ENCODE data around the gene ZNF488.

ZNF488 gene

GRCh38 chr10:47329855-47330254 is 54.2 kb downstream of the ZNF488 start:
- TF ChIP-seq CTCF (IDR thresholded peaks at IDR 0.05; ENCODE audit: control insufficient read depth, insufficient read depth, low read depth, low read length, missing control alignments), result no peak
- H3K4me3 ChIP-seq (ENCODE audit: control insufficient read depth, low read depth, low read length), result no peak overlapping the region
- no peak for DNase-seq (ENCODE audit: low read depth)

- DNase-seq (ENCODE audit: low read depth), result no peak
- H3K4me3 ChIP-seq (ENCODE audit: control insufficient read depth, low read depth, low read length), result no peak overlapping the region
- no peak for TF ChIP-seq CTCF (IDR thresholded peaks at IDR 0.05; ENCODE audit: control insufficient read depth, insufficient read depth, low read depth, low read length, missing control alignments)
Observed at GRCh38 chr10:47326927-47327330, 57.2 kb downstream of the ZNF488 start.

- H3K4me3 ChIP-seq (ENCODE audit: control insufficient read depth, low read depth, low read length), result no peak overlapping the region
- TF ChIP-seq CTCF (IDR thresholded peaks at IDR 0.05; ENCODE audit: control insufficient read depth, insufficient read depth, low read depth, low read length, missing control alignments), result no peak
- no peak for DNase-seq (ENCODE audit: low read depth)
Observed at GRCh38 chr10:47326306-47326926, 57.7 kb downstream of the ZNF488 start.

- no peak for TF ChIP-seq CTCF (IDR thresholded peaks at IDR 0.05; ENCODE audit: control insufficient read depth, insufficient read depth, low read depth, low read length, missing control alignments)
- no peak for DNase-seq (ENCODE audit: low read depth)
Observed at GRCh38 chr10:47325303-47326291, 58.5 kb downstream of the ZNF488 start.

GRCh38 chr10:47323636-47324296 is 60.3 kb downstream of the ZNF488 start:
- H3K4me3 ChIP-seq (ENCODE audit: control insufficient read depth, low read depth, low read length), result no peak overlapping the region
- TF ChIP-seq CTCF (IDR thresholded peaks at IDR 0.05; ENCODE audit: control insufficient read depth, insufficient read depth, low read depth, low read length, missing control alignments), result no peak
- DNase-seq (ENCODE audit: low read depth), result no peak

More at GRCh38 chr10:47325303-47326291, 58.5 kb downstream of the ZNF488 start:
- H3K4me3 ChIP-seq (ENCODE audit: control insufficient read depth, low read depth, low read length), result no peak overlapping the region

- H3K4me3 ChIP-seq (ENCODE audit: control insufficient read depth, low read depth, low read length), result no peak overlapping the region
- DNase-seq (ENCODE audit: low read depth), result no peak
- no peak for TF ChIP-seq CTCF (IDR thresholded peaks at IDR 0.05; ENCODE audit: control insufficient read depth, insufficient read depth, low read depth, low read length, missing control alignments)
Observed at GRCh38 chr10:47323087-47323486, 61.0 kb downstream of the ZNF488 start.
